Nephron progenitor cell (in vitro differentiated cells): Measurements from ENCODE around the gene RPL29.
"Not testable (repeated sequence)": the region's sequence is repeated elsewhere in the genome, so short reads cannot be mapped to it uniquely, and the experiment has no call there.

Source experiments
- DNase-seq: peaks from one replicate; pipeline ENCODE4 v3.0.0; 2021
- H3K27ac Mint-ChIP-seq: 2 replicates; pipeline ENCODE4 v1.8.0; 2021; ENCODE audit warnings: mild to moderate bottlenecking, moderate library complexity, mixed read lengths
- H3K27me3 Mint-ChIP-seq: 2 replicates; pipeline ENCODE4 v1.8.0; 2021; ENCODE audit warnings: mild to moderate bottlenecking, low read depth, mixed read lengths; ENCODE audit not compliant: poor library complexity
- H3K36me3 Mint-ChIP-seq: 2 replicates; pipeline ENCODE4 v1.8.0; 2021; ENCODE audit warnings: low read depth, mixed read lengths
- H3K4me1 Mint-ChIP-seq: 2 replicates; pipeline ENCODE4 v1.8.0; 2021; ENCODE audit warnings: mixed read lengths
- H3K4me3 Mint-ChIP-seq: 2 replicates; pipeline ENCODE4 v1.8.0; 2021; ENCODE audit warnings: mild to moderate bottlenecking, moderate library complexity, mixed read lengths
- H3K9me3 Mint-ChIP-seq: 2 replicates; pipeline ENCODE4 v1.8.0; 2021; ENCODE audit warnings: mild to moderate bottlenecking, moderate library complexity, mixed read lengths
- CTCF ChIP-seq: fragments of 200-600 bp; sonication (generic); IDR thresholded peaks from 2 replicates; pipeline ENCODE4 v1.5.0; 2021; ENCODE audit warnings: antibody characterized with exemption

RPL29 gene

GRCh38 chr3:51995346-51996163 lies at the start of gene RPL29:
RPL29 (minus strand) TSS chr3:51995895; CDS start chr3:51995461, 434 bp downstream.
- peaks cover 63% of the 10 kb centered on the region for H3K4me1 Mint-ChIP-seq
- peak within 1 kb of the TSS; percentile 100 for H3K27ac Mint-ChIP-seq
- peak; percentile 84 for DNase-seq
- H3K27me3 Mint-ChIP-seq: peaks cover 11% of the 10 kb centered on the region
- H3K4me3 Mint-ChIP-seq: peak within 1 kb of the TSS; percentile 97
- peaks cover 43% of the 10 kb centered on the region for H3K36me3 Mint-ChIP-seq
- no peak for TF ChIP-seq CTCF
- H3K9me3 Mint-ChIP-seq: no peaks in the 10 kb centered on the region

GRCh38 chr3:52044869-52045619 lies 49.3 kb upstream of the RPL29 start:
- H3K9me3 Mint-ChIP-seq: no peaks in the 10 kb centered on the region
- peak overlapping the region; percentile 91 for H3K27ac Mint-ChIP-seq
- DNase-seq: no peak
- H3K4me1 Mint-ChIP-seq: peaks cover 44% of the 10 kb centered on the region
- peaks cover 3% of the 10 kb centered on the region for H3K36me3 Mint-ChIP-seq
- H3K27me3 Mint-ChIP-seq: peaks cover 9% of the 10 kb centered on the region
- no peak overlapping the region for H3K4me3 Mint-ChIP-seq
- no peak for TF ChIP-seq CTCF

- no peak overlapping the region for H3K27ac Mint-ChIP-seq
- TF ChIP-seq CTCF: no peak
- no peaks in the 10 kb centered on the region for H3K36me3 Mint-ChIP-seq
- no peaks in the 10 kb centered on the region for H3K9me3 Mint-ChIP-seq
- DNase-seq: no peak
- no peak overlapping the region for H3K4me3 Mint-ChIP-seq
- H3K4me1 Mint-ChIP-seq: peaks cover 49% of the 10 kb centered on the region
- peaks cover 9% of the 10 kb centered on the region for H3K27me3 Mint-ChIP-seq
Observed at GRCh38 chr3:52043750-52044149, 48.1 kb upstream of the RPL29 start.

GRCh38 chr3:52043039-52043438 lies 47.3 kb upstream of the RPL29 start:
- not testable (repeated sequence) for DNase-seq, H3K36me3 Mint-ChIP-seq, H3K27ac Mint-ChIP-seq, H3K4me3 Mint-ChIP-seq, H3K9me3 Mint-ChIP-seq, H3K27me3 Mint-ChIP-seq
- H3K4me1 Mint-ChIP-seq: peaks cover 49% of the 10 kb centered on the region

- Mint-ChIP-seq H3K36me3 (no peaks in the 10 kb centered on the region), H3K27ac (no peak overlapping the region), H3K27me3 (peaks cover 9% of the 10 kb centered on the region), H3K4me3 (no peak overlapping the region), H3K4me1 (peaks cover 41% of the 10 kb centered on the region), H3K9me3 (no peaks in the 10 kb centered on the region)
- peak; percentile 31 for DNase-seq
- TF ChIP-seq CTCF: no peak
Observed at GRCh38 chr3:52041118-52041731, 45.5 kb upstream of the RPL29 start.

- DNase-seq: no peak
- Mint-ChIP-seq H3K4me3 (no peak overlapping the region), H3K27ac (peak overlapping the region; percentile 42), H3K9me3 (no peaks in the 10 kb centered on the region), H3K4me1 (peaks cover 37% of the 10 kb centered on the region), H3K27me3 (peaks cover 8% of the 10 kb centered on the region), H3K36me3 (no peaks in the 10 kb centered on the region)
- TF ChIP-seq CTCF: no peak
Observed at GRCh38 chr3:52040600-52040999, 44.9 kb upstream of the RPL29 start.
